NK-92 (cell line): ENCODE results near the gene FAM168A.
"Not testable (repeated sequence)": the region's sequence is repeated elsewhere in the genome, so short reads cannot be mapped to it uniquely, and the experiment has no call there.

Source experiments
- DNase-seq: peaks from one replicate; lab custom pipeline; 2025; ENCODE audit not compliant: unreplicated experiment; lab: John Stamatoyannopoulos, UW

The FAM168A gene

GRCh38 chr11:73597336-73597955 lies 466 bp downstream of the FAM168A start:
- DNase-seq = no peak

- DNase-seq = no peak
Observed at GRCh38 chr11:73596547-73596946, 1.4 kb downstream of the FAM168A start.

GRCh38 chr11:73592640-73593039 lies 5.3 kb downstream of the FAM168A start:
- DNase-seq = no peak

- no peak for DNase-seq
Observed at GRCh38 chr11:73591743-73592142, 6.2 kb downstream of the FAM168A start.

- no peak for DNase-seq
Observed at GRCh38 chr11:73590991-73591390, 6.9 kb downstream of the FAM168A start.

GRCh38 chr11:73586791-73587190 lies 11.1 kb downstream of the FAM168A start:
- no peak for DNase-seq

- no peak for DNase-seq
Observed at GRCh38 chr11:73585834-73586575, 11.9 kb downstream of the FAM168A start.

- DNase-seq = no peak
Observed at GRCh38 chr11:73584831-73585230, 13.1 kb downstream of the FAM168A start.

DNA sequence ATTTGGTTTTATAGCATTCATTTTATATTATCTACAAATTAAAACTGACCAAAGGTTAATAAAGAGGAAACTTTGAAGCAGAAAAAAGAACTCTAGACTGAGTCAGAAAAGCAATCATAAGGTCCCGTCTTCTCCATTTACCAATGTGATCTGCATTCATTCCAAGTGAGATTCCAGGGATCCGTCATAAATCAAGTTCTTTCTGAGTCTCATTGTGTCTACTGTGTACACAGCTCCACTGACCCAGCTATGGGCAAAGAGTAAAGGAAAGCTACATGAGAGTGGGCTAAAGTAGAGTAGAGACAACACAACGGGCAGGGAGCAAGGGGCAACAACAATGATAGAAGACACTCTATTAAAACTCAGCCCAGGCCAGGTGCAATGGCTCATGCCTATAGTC lies 15.3 kb downstream of the FAM168A start:
- DNase-seq = no peak

DNA sequence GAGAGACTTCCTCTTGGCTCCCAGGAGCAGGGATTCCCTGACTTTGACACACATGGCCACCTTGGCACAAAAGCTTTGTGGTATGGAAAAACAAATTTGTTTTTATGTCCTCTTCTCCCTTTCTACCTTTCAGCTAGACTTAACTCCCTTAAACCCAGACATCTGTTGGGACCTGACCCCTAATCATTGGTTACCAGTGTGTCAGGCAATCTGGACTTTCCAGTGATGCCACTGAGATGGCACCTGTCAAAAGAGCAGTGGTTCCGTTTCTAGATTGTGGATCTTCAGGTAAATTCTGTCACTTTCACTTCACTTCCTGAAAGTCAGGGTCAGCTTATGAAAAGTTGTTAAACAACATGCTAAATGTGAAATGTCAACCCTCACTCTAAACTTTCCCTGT lies 17.2 kb downstream of the FAM168A start:
- not testable (repeated sequence) for DNase-seq

- no peak for DNase-seq
Observed at GRCh38 chr11:73579641-73580434, 18.1 kb downstream of the FAM168A start.

DNA sequence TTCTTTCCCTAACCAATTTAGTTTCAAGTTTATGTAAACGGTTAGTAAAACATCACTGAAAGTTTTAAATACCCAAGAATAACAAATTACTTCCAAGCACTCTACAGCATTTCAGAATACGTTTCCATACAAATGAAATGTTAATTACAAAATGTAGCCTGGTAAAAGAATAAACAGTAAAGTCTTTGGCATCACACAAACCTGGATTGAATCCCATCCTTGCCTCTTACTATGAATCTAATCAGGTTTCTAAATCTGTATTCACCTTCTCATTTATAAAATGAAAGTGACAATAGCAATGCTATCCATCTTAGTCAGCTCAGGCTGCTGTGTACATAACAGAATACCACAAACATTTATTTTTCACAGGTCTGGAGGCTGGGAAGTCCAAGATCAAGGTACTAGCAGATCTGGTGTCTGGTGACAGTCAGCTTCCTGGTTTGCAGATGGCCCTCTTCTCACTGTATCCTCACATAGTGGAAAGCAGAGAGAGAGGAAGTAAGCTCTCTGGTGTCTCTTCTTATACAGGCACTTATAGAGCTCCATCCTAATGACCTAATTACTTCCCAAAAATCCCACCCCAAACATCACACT lies 19.2 kb downstream of the FAM168A start:
- no peak for DNase-seq

DNA sequence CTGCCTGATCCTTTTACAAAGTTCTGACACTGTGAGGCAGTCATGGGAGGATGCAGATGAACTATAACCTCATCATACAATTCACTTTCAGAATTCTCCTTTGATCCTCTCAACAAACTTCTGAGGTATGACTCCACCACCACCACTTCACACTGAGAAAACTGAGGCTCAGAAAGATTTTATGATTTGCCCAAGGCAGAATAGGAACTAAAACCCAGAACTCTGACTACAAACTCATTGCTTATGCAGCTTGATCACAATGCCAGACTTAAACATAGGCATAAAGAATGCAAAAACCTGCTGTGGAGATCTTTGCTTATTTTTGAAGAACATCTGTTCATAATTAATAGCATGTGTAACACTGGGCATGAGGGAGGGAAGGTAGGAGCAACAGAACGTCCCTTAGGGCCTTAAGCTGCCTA lies 20.4 kb downstream of the FAM168A start:
- DNase-seq = no peak

- DNase-seq = no peak
Observed at GRCh38 chr11:73576185-73576614, 21.7 kb downstream of the FAM168A start.

DNA sequence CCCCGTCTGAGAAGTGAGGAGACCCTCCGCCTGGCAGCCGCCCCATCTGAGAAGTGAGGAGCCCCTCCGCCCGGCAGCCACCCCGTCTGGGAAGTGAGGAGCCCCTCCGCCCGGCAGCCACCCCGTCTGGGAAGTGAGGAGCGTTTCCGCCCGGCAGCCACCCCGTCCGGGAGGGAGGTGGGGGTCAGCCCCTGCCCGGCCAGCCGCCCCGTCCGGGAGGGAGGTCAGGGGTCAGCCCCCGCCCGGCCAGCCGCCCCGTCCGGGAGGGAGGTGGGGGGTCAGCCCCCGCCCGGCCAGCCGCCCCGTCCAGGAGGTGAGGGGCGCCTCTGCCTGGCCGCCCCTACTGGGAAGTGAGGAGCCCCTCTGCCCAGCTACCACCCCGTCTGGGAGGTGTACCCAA lies 25.9 kb downstream of the FAM168A start:
- DNase-seq = not testable (repeated sequence)

- no peak for DNase-seq
Observed at GRCh38 chr11:73570415-73571114, 27.3 kb downstream of the FAM168A start.

GRCh38 chr11:73566977-73567755 lies 30.7 kb downstream of the FAM168A start:
- DNase-seq = no peak

DNA sequence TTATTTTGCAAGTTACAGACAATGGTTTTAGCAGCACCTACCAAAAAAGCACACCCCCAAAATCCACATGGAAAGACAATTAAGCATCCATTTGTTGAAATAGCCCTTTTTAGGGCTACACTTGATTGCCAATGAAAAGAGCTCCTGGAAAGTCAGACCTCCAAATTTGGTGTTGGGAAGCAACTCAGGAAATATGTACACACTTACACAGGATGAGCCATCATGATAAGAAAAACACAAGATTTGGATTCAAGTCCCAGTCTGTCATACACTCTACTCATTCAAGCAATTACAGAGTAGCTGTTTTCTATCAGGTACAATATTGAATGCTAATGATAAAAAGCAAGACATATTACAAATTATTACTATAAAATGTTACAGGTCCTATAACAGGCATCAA lies 31.5 kb downstream of the FAM168A start:
- no peak for DNase-seq

- DNase-seq = no peak
Observed at GRCh38 chr11:73565804-73566203, 32.1 kb downstream of the FAM168A start.

DNA sequence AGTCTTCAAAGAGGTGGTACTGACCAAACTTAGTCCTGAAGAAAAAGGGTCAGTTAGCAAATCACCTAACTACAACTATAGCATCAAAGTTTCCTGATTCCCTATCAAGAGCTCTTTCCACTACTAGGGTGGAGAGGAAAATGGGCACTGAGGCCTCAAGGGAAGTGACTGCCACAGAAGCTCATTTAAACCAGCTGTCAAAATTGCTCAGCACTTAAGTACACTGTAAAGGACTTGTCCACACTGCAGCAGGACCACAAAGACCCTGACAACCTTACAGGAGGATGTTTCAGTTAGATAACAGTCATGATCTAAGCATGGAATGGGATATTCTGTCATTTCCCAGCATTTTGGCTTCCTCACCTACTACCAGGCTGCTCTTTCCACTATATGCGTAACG lies 33.0 kb downstream of the FAM168A start:
- DNase-seq = no peak
